ENCODE results near the gene MACROD1.
A peak's percentile ranks its signal among the peaks of the same experiment; 100 is the strongest.

The MACROD1 gene

GRCh38 chr11:64208086-64208795, 42.3 kb upstream of the MACROD1 start:
- peaks cover 0 to 8% (median 2%) of the 10 kb centered on the region in 4 donors for H3K4me1 ChIP-seq
- TF ChIP-seq CTCF (IDR thresholded peaks at IDR 0.05), result no peak
- no peak for DNase-seq
- intact Hi-C loops (cut with DNase I; ENCODE audit: low total_unique reads), result loop anchor here (5.0 kb wide), 1 partner anchor 59 kb away; no protein-coding TSS in a partner anchor
- H3K4me3 ChIP-seq, result peak overlapping the region; percentile 36 to 46
- H3K27me3 ChIP-seq, result no peaks in the 10 kb centered on the region
- H3K36me3 ChIP-seq, result peaks cover 10 to 63% (median 20%) of the 10 kb centered on the region in 3 donors
- peak overlapping the region; percentile 33 to 52 for H3K27ac ChIP-seq
- H3K9me3 ChIP-seq, result no peaks in the 10 kb centered on the region

GRCh38 chr11:64207256-64208085, 41.6 kb upstream of the MACROD1 start:
- Histone ChIP-seq H3K36me3 (peaks cover 18 to 71% (median 28%) of the 10 kb centered on the region in 3 donors), H3K27me3 (no peaks in the 10 kb centered on the region)
- peak; percentile 70 to 79 for DNase-seq

GRCh38 chr11:64206457-64207255, 40.7 kb upstream of the MACROD1 start, which contains the start of gene FERMT3:
Gene FERMT3 (plus strand): TSS chr11:64206721. CDS start chr11:64207365, 644 bp downstream.
- no peak for TF ChIP-seq CTCF (IDR thresholded peaks at IDR 0.05)
- Histone ChIP-seq H3K27ac (peak within 1 kb of the TSS; percentile 33 to 52), H3K27me3 (no peaks in the 10 kb centered on the region), H3K36me3 (peaks cover 26 to 71% (median 36%) of the 10 kb centered on the region in 3 donors), H3K9me3 (no peaks in the 10 kb centered on the region), H3K4me1 (peaks cover 0 to 8% (median 2%) of the 10 kb centered on the region in 4 donors), H3K4me3 (peak within 1 kb of the TSS; percentile 36 to 46)
- DNase-seq, result peak in 1 of 2 donors; percentile 71
- intact Hi-C loops (cut with DNase I; ENCODE audit: low total_unique reads), result loop anchor here (5.0 kb wide), 1 partner anchor 61 kb away; no protein-coding TSS in a partner anchor

More at GRCh38 chr11:64207256-64208085, 41.6 kb upstream of the MACROD1 start:
- no peak for TF ChIP-seq CTCF (IDR thresholded peaks at IDR 0.05)
- intact Hi-C loops (cut with DNase I; ENCODE audit: low total_unique reads), result loop anchor here (5.0 kb wide), 1 partner anchor 60 kb away; no protein-coding TSS in a partner anchor
- H3K9me3 ChIP-seq, result no peaks in the 10 kb centered on the region
- peak overlapping the region; percentile 36 to 46 for H3K4me3 ChIP-seq
- H3K4me1 ChIP-seq, result peaks cover 0 to 8% (median 2%) of the 10 kb centered on the region in 4 donors
- peak overlapping the region; percentile 33 to 52 for H3K27ac ChIP-seq

GRCh38 chr11:64204464-64204989, 38.6 kb upstream of the MACROD1 start:
- no peaks in the 10 kb centered on the region for H3K27me3 ChIP-seq
- H3K9me3 ChIP-seq, result no peaks in the 10 kb centered on the region
- H3K27ac ChIP-seq, result no peak overlapping the region
- peaks cover 44 to 78% (median 57%) of the 10 kb centered on the region in 3 donors for H3K36me3 ChIP-seq
- peak; percentile 68 to 71 for TF ChIP-seq CTCF (IDR thresholded peaks at IDR 0.05)
- no peak overlapping the region for H3K4me3 ChIP-seq
- intact Hi-C loops (cut with DNase I; ENCODE audit: low total_unique reads), result loop anchor here (2.0 kb wide), 1 partner anchor 96 kb away; the partner anchor contains the start of gene CATSPERZ
- peak; percentile 88 to 93 for DNase-seq
- peaks cover 0 to 8% (median 2%) of the 10 kb centered on the region in 4 donors for H3K4me1 ChIP-seq

Measured in tibial artery (tissue), 4 donors.